Measurements from ENCODE around the gene OR6V1.
"Not testable (repeated sequence)": the region's sequence is repeated elsewhere in the genome, so short reads cannot be mapped to it uniquely, and the experiment has no call there.

OR6V1 gene

GRCh38 chr7:143074141-143074540, 22.0 kb downstream of the OR6V1 start:
- H3K27me3 ChIP-seq (replicated peaks in 2 of 5; ENCODE audit: control insufficient read depth in 4 of 5, insufficient read depth in 5 of 5, low read length in 4 of 5): peaks cover 0 to 4% (median 0%) of the 10 kb centered on the region in 5 experiments
- CTCF ChIA-PET: no interaction called here
- H3K9me3 ChIP-seq (ENCODE audit: control extremely low read depth in 1 of 5, control insufficient read depth in 4 of 5, insufficient read depth in 2 of 5, low read depth in 1 of 5, low read length in 4 of 5): peaks cover 0 to 4% (median 0%) of the 10 kb centered on the region in 5 experiments
- H3K4me3 ChIP-seq (ENCODE audit: control insufficient read depth in 1 of 7, extremely low read depth in 1 of 7, insufficient read depth in 4 of 7, low read depth in 2 of 7, low read length in 6 of 7): no peak overlapping the region
- no peak for DNase-seq
- no peaks in the 10 kb centered on the region for H3K4me1 ChIP-seq (ENCODE audit: control extremely low read depth in 1 of 4, control insufficient read depth in 4 of 4, insufficient read depth in 4 of 4, low read length in 3 of 4)
- POLR2A ChIA-PET: no interaction called here
- no peak overlapping the region for H3K27ac ChIP-seq (ENCODE audit: insufficient read depth in 1 of 2, low read depth in 1 of 2, low read length in 2 of 2, poor library complexity in 1 of 2, severe bottlenecking in 2 of 2)
- no peaks in the 10 kb centered on the region for H3K36me3 ChIP-seq (ENCODE audit: control insufficient read depth in 4 of 4, insufficient read depth in 4 of 4, low read length in 3 of 4)

GRCh38 chr7:143085109-143085508, 33.0 kb downstream of the OR6V1 start:
- H3K27ac ChIP-seq (ENCODE audit: insufficient read depth in 1 of 2, low read depth in 1 of 2, low read length in 2 of 2, poor library complexity in 1 of 2, severe bottlenecking in 2 of 2): no peak overlapping the region
- peaks cover 0 to 5% (median 4%) of the 10 kb centered on the region in 5 experiments for H3K9me3 ChIP-seq (ENCODE audit: control extremely low read depth in 1 of 5, control insufficient read depth in 4 of 5, insufficient read depth in 2 of 5, low read depth in 1 of 5, low read length in 4 of 5)
- H3K36me3 ChIP-seq (ENCODE audit: control insufficient read depth in 4 of 4, insufficient read depth in 4 of 4, low read length in 3 of 4): no peaks in the 10 kb centered on the region
- 80% methylated on average over 1 of the region's 1 CpG for WGBS (ENCODE audit: insufficient coverage)
- H3K4me1 ChIP-seq (ENCODE audit: control extremely low read depth in 1 of 4, control insufficient read depth in 4 of 4, insufficient read depth in 4 of 4, low read length in 3 of 4): no peaks in the 10 kb centered on the region
- H3K27me3 ChIP-seq (replicated peaks in 2 of 5; ENCODE audit: control insufficient read depth in 4 of 5, insufficient read depth in 5 of 5, low read length in 4 of 5): no peaks in the 10 kb centered on the region
- H3K4me3 ChIP-seq (ENCODE audit: control insufficient read depth in 1 of 7, extremely low read depth in 1 of 7, insufficient read depth in 4 of 7, low read depth in 2 of 7, low read length in 6 of 7): no peak overlapping the region
- ChIA-PET CTCF (no interaction called here), POLR2A (no interaction called here)
- DNase-seq: peak; percentile 2 to 37 (median 3)

GRCh38 chr7:143085610-143086009, 33.5 kb downstream of the OR6V1 start:
- 100% methylated on average over 2 of the region's 3 CpGs for WGBS (ENCODE audit: insufficient coverage)
- H3K36me3 ChIP-seq (ENCODE audit: control insufficient read depth in 4 of 4, insufficient read depth in 4 of 4, low read length in 3 of 4); H3K27ac ChIP-seq (ENCODE audit: insufficient read depth in 1 of 2, low read depth in 1 of 2, low read length in 2 of 2, poor library complexity in 1 of 2, severe bottlenecking in 2 of 2); H3K4me1 ChIP-seq (ENCODE audit: control extremely low read depth in 1 of 4, control insufficient read depth in 4 of 4, insufficient read depth in 4 of 4, low read length in 3 of 4); POLR2A ChIA-PET; DNase-seq; H3K27me3 ChIP-seq (replicated peaks in 2 of 5; ENCODE audit: control insufficient read depth in 4 of 5, insufficient read depth in 5 of 5, low read length in 4 of 5); H3K9me3 ChIP-seq (ENCODE audit: control extremely low read depth in 1 of 5, control insufficient read depth in 4 of 5, insufficient read depth in 2 of 5, low read depth in 1 of 5, low read length in 4 of 5); H3K4me3 ChIP-seq (ENCODE audit: control insufficient read depth in 1 of 7, extremely low read depth in 1 of 7, insufficient read depth in 4 of 7, low read depth in 2 of 7, low read length in 6 of 7): not testable (repeated sequence)
- CTCF ChIA-PET: interaction anchor here (0.7 kb wide), 1 partner anchor 1900 kb away, joined by 3 read pairs; no protein-coding TSS in a partner anchor

DNA sequence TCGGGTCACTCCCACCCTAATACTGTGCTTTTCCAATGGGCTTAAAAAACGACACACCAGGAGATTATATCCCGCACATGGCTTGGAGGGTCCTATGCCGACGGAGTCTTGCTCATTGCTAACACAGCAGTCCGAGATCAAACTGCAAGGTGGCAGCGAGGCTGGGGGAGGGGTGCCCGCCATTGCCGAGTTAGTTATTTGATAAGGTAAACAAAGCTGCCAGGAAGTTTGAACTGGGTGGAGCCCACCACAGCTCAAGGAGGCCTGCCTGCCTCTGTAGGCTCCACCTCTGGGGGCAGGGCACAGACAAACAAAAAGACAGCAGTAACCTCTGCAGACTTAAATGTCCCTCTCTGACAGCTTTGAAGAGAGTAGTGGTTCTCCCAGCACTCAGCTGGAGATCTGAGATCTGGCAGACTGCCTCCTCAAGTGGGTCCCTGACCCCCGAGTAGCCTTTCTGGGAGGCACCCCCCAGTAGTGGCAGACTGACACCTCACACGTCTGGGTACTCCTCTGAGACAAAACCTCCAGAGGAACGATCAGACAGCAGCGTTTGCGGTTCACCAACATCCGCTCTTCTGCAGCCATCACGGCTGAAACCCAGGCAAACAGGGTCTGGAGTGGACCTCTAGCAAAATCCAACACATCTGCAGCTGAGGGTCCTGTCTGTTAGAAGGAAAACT, 36.5 kb downstream of the OR6V1 start:
- WGBS (ENCODE audit: insufficient coverage): 95% methylated on average over 12 of the region's 16 CpGs
- POLR2A ChIA-PET; DNase-seq; H3K4me1 ChIP-seq (ENCODE audit: control extremely low read depth in 1 of 4, control insufficient read depth in 4 of 4, insufficient read depth in 4 of 4, low read length in 3 of 4); H3K9me3 ChIP-seq (ENCODE audit: control extremely low read depth in 1 of 5, control insufficient read depth in 4 of 5, insufficient read depth in 2 of 5, low read depth in 1 of 5, low read length in 4 of 5); CTCF ChIA-PET; H3K27ac ChIP-seq (ENCODE audit: insufficient read depth in 1 of 2, low read depth in 1 of 2, low read length in 2 of 2, poor library complexity in 1 of 2, severe bottlenecking in 2 of 2); H3K27me3 ChIP-seq (replicated peaks in 2 of 5; ENCODE audit: control insufficient read depth in 4 of 5, insufficient read depth in 5 of 5, low read length in 4 of 5); H3K36me3 ChIP-seq (ENCODE audit: control insufficient read depth in 4 of 4, insufficient read depth in 4 of 4, low read length in 3 of 4); H3K4me3 ChIP-seq (ENCODE audit: control insufficient read depth in 1 of 7, extremely low read depth in 1 of 7, insufficient read depth in 4 of 7, low read depth in 2 of 7, low read length in 6 of 7): not testable (repeated sequence)

GRCh38 chr7:143096146-143096545, 44.0 kb downstream of the OR6V1 start:
- H3K27ac ChIP-seq (ENCODE audit: insufficient read depth in 1 of 2, low read depth in 1 of 2, low read length in 2 of 2, poor library complexity in 1 of 2, severe bottlenecking in 2 of 2): no peak overlapping the region
- no peak overlapping the region for H3K4me3 ChIP-seq (ENCODE audit: control insufficient read depth in 1 of 7, extremely low read depth in 1 of 7, insufficient read depth in 4 of 7, low read depth in 2 of 7, low read length in 6 of 7)
- 100% methylated on average over 1 of the region's 2 CpGs for WGBS (ENCODE audit: insufficient coverage)
- DNase-seq: no peak
- POLR2A ChIA-PET: no interaction called here
- no peaks in the 10 kb centered on the region for H3K27me3 ChIP-seq (replicated peaks in 2 of 5; ENCODE audit: control insufficient read depth in 4 of 5, insufficient read depth in 5 of 5, low read length in 4 of 5)
- no peaks in the 10 kb centered on the region for H3K36me3 ChIP-seq (ENCODE audit: control insufficient read depth in 4 of 4, insufficient read depth in 4 of 4, low read length in 3 of 4)
- CTCF ChIA-PET: no interaction called here
- H3K9me3 ChIP-seq (ENCODE audit: control extremely low read depth in 1 of 5, control insufficient read depth in 4 of 5, insufficient read depth in 2 of 5, low read depth in 1 of 5, low read length in 4 of 5): peaks cover 5 to 22% (median 7%) of the 10 kb centered on the region in 5 experiments
- no peaks in the 10 kb centered on the region for H3K4me1 ChIP-seq (ENCODE audit: control extremely low read depth in 1 of 4, control insufficient read depth in 4 of 4, insufficient read depth in 4 of 4, low read length in 3 of 4)

DNA sequence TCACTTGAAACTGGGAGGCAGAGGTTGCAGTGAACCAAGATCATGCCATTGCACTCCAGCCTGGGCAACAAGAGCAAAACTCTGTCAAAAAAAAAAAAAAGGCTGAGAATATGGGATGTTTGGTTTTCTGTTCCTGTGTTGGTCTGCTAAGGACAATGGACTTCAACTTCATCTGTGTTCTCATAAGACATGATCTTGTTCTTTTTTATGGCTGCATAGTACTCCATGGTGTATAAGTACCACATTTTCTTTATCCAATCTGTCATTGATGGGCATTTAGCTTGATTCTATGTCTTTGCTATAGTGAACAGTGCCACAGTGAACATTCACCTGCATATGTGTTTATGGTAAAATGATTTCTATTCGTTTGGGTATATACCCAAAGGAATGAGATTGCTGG, 47.4 kb downstream of the OR6V1 start:
- H3K36me3 ChIP-seq (ENCODE audit: control insufficient read depth in 4 of 4, insufficient read depth in 4 of 4, low read length in 3 of 4); POLR2A ChIA-PET; H3K27ac ChIP-seq (ENCODE audit: insufficient read depth in 1 of 2, low read depth in 1 of 2, low read length in 2 of 2, poor library complexity in 1 of 2, severe bottlenecking in 2 of 2); H3K4me1 ChIP-seq (ENCODE audit: control extremely low read depth in 1 of 4, control insufficient read depth in 4 of 4, insufficient read depth in 4 of 4, low read length in 3 of 4); H3K27me3 ChIP-seq (replicated peaks in 2 of 5; ENCODE audit: control insufficient read depth in 4 of 5, insufficient read depth in 5 of 5, low read length in 4 of 5); CTCF ChIA-PET; DNase-seq; H3K4me3 ChIP-seq (ENCODE audit: control insufficient read depth in 1 of 7, extremely low read depth in 1 of 7, insufficient read depth in 4 of 7, low read depth in 2 of 7, low read length in 6 of 7): not testable (repeated sequence)
- WGBS (ENCODE audit: insufficient coverage): no CpG with 5 or more reads among the region's 1 CpG
- peaks cover 5 to 31% (median 11%) of the 10 kb centered on the region in 5 experiments for H3K9me3 ChIP-seq (ENCODE audit: control extremely low read depth in 1 of 5, control insufficient read depth in 4 of 5, insufficient read depth in 2 of 5, low read depth in 1 of 5, low read length in 4 of 5)
